Stimulated activated CD4-positive, alpha-beta T cell treated with anti-CD3 and anti-CD28 coated beads, Interleukin-12 subunit alpha, Interleukin-12 subunit beta, amount 100 ng/mL, for 48 hours (primary cell): ENCODE measurements around the gene CIC.
"Not testable (repeated sequence)": the region's sequence is repeated elsewhere in the genome, so short reads cannot be mapped to it uniquely, and the experiment has no call there.

Experiments
- DNase-seq, 3 donors: peaks; one replicate each; pipeline ENCODE4 v3.0.0-alpha.2; 2020; ENCODE audit warnings: low read depth in 2 of 3, low spot score in 1 of 3

The CIC gene

DNA sequence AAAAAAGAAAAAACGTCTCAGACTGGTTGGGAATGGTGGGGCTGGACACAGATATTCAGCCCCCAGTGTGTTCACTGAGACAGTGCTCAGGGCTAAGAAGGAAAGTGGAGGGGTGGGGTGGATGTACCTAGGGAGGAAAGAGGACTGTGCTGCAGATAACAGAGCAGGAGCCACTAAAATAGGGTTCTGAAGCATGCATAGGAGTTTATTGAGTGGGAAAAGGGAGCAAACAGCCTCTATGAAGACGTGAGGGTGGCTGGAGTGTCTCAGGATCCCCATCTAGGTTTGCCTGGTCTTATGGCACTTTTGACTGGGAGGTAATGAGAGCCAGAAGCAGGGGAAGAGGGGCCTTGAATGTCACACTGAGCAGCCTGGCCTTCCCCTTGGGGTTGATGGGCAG is 59.8 kb downstream of the CIC start:
- no peak for DNase-seq

DNA sequence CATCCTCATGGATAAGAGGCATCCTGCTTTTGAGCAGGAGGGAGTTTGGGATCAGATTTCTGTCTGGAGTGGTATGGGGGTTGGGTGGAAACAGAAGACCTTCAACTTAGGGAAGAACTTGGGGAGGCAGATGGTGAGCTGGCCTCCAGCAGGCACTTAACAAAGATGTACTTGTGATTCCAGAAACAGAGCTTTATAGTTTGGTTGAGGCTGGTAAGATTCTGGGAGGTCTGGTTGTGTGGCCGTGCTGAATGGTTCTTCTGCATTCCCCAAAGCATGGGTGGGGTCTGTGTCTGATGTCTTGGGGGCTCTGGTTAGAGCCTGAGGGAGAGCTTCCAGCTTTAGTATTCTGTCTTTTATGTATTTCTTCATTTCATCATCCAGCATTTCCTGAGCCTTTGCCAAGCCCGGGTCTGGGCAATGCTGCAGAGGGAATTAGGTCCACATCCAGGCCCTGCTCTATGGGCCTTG is 61.2 kb downstream of the CIC start:
- no peak for DNase-seq

DNA sequence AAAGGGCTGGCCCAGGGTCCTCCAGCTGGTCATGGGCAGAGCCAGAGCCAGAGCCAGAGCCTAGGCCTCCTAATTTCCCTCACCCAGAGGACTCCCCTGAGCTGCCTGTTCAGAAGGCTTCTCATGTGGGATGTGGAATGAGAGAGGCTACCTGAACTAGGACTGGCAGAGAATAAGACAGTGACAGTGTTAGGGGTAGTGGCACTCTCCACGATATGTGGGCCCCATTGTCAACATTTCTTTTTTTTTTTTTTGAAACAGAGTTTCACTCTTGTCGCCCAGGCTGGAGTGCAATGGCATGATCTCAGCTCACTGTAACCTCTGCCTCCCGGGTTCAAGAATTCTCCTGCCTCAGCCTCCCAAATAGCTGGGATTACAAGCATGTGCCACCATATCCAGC is 62.3 kb downstream of the CIC start:
- not testable (repeated sequence) for DNase-seq

DNA sequence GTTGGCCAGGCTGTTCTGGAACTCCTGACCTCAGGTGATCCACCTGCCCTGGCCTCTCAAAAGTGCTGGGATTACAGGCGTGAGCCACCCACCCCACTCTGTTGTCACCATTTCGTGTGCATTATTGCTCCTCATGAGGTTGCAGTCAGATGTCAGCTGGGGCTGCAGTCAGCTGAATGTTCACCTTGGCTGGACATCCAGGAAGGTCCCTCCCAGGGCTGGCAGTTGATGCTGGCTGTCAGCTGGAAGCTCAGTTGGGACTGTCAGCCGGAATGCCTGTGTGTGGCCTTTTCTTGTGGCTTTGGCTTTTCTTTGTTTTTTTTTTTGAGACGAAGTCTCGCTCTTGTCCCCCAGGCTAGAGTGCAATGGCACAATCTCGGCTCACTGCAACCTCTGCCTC is 63.0 kb downstream of the CIC start:
- no peak for DNase-seq

DNA sequence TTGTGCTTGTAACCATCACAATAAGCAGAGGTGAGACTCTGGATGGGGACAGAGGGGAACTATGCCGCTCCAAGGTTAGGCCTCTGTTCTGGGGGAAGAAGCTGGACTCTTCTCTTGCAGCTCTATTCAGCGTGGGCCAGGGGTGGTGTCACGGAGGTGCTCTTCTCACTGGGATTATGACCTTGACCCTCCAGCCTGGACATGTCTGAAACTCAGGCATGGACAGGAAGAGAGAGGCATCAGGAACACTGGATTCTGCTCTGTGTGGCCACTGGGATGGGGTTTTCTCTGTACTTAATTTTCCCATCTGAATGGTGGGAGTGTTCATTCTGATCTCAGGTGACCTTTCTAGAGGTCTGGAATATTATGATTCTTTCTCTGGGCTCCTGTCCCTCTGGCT is 64.0 kb downstream of the CIC start:
- DNase-seq = no peak

DNA sequence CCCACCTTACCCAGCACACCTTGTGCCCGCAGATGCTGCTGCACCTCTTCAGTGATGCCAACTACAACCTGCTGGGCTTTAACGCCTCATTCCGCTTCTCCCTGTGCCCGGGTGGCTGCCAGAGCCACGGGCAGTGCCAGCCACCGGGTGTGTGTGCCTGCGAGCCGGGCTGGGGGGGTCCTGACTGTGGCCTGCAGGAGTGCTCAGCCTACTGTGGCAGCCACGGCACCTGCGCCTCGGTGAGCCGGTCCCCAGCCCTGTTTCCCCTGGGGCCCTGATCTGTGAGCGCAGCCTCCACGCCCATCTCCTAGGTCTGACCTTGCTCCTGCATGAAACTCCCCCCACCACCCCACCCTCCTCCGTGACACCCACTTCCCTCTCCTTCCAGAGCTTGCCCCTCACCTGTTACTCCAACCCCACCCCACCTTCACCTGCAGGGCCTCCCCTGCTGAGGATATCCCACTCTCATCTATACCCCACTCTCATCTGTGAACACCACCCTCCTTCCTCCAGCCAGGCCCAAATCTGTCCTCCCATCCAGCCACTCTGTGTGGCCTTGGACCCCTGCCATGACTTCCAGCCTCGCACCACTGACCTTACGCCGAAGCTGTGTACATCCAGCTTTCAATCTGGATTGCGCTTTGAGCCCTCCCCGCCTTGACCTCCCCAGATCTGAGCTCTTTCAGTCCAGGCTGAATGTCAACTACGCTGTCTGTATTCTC is 65.1 kb downstream of the CIC start:
- DNase-seq = no peak

DNA sequence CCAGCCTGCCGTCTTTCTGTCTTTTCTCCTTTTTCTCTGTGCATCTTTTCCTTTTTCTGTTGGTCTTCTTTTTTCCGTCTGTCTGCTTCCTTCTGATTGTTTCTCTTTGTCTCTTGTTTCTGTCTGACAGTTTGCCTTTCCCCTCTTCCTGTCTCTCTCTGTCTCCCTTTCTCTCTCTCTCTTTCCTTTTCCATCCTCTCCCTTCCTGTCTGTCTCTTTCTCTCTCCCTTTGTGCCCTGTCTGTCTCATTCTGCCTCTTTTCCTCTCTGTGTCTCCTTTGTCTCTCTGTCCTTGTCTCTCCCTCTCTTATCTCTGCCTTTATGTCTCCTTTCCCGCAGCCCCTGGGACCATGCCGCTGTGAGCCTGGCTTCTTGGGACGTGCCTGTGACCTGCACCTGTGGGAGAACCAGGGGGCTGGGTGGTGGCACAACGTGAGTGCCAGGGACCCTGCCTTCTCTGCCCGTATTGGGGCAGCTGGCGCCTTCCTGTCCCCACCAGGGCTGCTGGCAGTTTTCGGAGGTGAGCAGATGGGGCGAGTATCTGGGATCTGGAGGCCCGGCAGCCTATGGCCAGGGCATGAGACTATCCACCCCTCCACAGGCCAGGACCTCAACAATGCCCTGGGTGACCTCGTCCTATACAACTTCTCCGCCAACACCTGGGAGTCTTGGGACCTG is 65.8 kb downstream of the CIC start:
- DNase-seq = no peak

DNA sequence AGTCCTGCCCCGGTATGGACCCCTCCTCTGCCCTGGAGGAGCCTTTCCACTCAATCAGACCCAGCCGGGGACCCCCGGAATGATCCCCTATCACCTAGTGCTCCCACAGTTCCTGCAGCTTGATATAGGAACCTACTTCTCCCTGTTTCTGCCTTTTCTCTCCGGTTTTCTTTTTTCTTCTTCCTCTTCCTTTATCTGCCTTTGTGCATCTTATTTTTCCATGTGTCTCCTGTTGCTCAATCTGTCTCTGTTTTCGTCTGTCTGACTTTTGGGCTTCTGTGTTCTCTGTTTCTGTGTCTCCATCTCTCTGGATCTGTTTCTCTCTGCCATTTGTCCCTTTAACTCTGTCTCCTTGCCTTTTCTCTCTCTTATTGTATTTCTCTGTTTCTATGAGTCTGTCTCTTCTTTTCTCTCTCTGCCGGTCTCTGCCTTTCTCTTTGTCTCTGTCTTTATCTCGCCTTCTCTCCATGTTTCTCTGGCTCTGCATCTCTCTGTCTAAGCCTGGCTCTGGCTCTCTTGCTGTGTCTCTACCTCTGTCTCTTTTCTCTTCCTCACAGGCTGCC is 66.4 kb downstream of the CIC start:
- DNase-seq = no peak

DNA sequence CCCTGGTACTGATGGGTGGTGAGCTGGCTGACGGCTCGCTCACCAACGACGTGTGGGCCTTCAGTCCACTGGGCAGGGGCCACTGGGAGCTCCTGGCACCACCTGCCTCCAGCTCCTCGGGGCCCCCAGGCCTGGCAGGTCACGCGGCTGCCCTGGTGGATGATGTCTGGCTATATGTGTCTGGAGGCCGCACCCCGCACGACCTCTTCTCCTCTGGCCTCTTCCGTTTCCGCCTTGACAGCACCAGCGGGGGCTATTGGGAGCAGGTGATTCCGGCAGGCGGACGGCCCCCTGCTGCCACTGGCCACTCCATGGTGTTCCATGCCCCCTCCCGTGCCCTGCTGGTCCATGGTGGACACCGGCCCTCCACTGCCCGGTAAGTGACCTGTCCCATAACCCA is 66.9 kb downstream of the CIC start:
- DNase-seq = no peak

DNA sequence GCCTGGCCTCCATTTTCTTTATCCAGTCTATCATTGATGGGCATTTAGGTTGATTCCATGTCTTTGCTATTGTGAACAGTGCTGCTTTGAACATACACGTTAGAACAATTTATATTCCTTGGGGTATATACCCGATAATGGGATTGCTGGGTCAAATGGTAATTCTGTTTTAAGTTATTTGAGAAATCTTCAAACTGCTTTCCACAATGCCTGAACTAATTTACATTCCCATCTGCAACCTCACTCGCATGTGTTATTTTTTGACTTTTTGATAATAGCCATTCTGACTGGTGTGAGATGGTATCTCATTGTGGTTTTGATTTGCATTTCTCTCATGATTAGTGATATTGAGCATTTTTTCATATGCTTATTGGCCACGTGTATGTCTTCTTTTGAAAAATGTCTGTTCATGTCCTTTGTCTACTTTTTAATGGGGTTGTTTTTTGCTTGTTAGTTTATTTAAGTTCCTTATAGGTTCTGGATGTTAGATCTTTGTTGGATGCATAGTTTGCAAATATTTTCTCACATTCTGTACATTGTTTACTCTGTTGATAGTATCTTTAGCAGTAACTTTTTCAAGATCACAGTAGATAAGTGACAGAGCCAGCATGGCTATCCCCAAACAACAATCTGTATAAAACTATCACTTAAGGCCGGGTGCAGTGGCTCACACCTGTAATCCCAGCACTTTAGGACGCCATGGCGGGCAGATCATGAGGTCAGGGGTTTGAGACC is 70.2 kb downstream of the CIC start:
- not testable (repeated sequence) for DNase-seq

DNA sequence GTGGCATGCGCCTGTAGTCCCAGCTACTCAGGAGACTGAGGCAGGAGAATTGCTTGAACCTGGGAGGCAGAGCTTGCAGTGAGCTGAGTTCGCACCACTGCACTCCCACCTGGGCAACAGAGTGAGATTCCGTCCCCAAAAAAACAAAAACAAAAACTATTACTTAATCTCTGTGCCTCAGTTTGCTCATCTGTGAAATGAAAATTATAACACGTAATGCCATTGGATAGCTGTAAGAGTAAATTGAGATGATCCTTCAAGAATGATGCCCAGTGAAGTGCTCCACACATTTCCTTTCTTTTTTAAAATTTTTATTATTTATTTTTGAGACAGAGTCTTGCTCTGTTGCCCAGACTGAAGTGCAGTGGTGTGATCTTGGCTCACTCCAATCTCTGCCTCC is 70.9 kb downstream of the CIC start:
- not testable (repeated sequence) for DNase-seq

DNA sequence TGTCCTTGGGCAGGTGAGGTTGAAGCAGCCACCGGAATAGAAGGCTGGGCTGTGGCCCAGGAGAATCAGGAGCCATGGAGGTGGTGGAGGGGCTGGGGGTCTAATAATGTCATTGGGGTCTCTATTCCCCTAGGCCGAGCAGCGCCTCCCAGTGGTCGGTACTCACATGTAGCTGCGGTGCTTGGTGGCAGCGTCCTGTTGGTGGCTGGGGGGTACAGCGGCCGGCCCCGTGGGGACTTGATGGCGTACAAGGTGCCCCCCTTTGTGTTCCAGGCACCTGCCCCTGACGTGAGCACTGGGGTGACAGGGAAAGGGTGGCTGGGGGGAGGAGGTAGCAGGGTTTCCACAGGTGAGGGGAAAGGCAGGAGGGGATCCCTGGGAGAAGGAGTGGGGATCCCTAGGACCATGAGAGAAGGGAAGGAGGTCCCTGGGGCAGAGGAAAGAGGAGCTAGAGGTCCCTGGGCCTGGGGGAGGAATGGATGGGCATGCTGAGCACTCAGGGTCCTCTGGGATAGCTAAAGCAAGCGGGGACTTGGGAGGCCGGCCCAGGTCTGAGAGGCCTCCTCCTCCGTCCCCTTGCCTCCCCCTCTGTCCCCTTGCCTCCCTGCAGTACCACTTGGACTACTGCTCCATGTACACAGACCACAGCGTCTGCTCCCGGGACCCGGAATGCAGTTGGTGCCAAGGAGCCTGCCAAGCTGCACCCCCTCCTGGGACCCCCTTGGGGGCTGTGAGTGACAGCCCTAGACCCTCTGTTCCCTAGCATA is 74.5 kb downstream of the CIC start:
- no peak for DNase-seq

DNA sequence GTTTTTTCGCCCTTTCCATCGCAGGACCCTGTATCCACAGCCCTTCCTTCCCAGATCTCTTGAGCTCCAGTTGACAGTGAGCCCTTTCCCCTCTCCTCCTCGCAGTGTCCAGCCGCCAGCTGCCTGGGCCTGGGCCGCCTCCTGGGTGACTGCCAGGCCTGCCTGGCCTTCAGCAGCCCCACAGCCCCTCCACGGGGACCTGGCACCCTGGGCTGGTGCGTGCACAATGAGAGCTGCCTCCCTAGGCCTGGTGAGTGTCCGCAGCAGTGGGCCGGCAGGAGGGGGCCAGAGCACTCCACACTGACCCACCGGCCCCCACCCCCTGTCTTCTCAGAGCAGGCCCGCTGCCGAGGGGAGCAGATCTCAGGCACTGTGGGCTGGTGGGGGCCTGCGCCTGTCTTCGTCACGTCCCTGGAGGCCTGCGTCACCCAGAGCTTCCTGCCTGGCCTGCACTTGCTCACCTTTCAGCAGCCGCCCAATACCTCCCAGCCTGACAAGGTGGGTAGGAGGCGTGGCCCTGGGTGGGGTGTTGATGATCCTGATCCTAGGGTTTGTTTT is 75.4 kb downstream of the CIC start:
- no peak for DNase-seq
